Erythroblast (primary cell): ENCODE results near the gene EPHA7.

Experiments
- GATA1 ChIP-seq: IDR thresholded peaks from 2 replicates; pipeline ENCODE4 v1.6.1; 2011; ENCODE audit warnings: low read depth, mild to moderate bottlenecking, control low read depth, low read length, moderate library complexity
- POLR2A ChIP-seq: IDR thresholded peaks from 2 replicates; pipeline ENCODE4 v1.6.1; 2011; ENCODE audit warnings: mild to moderate bottlenecking, low read length

GRCh38 chr6:93194480-93194879 lies 224.9 kb downstream of the EPHA7 start:
- TF ChIP-seq POLR2A: no peak
- TF ChIP-seq GATA1: no peak
